IPS-NIHi7 (cell line): ENCODE data around the gene SH2B2.
A peak's percentile ranks its signal among the peaks of the same experiment; 100 is the strongest.
"Not testable (repeated sequence)": the region's sequence is repeated elsewhere in the genome, so short reads cannot be mapped to it uniquely, and the experiment has no call there.

Experiments
- DNase-seq: peaks from one replicate; pipeline ENCODE4 v3.0.0; 2012; ENCODE audit warnings: mixed read lengths; ENCODE audit errors: extremely low spot score

The SH2B2 gene

GRCh38 chr7:102305414-102306268 is 19.0 kb downstream of the SH2B2 start:
- no peak for DNase-seq

DNA sequence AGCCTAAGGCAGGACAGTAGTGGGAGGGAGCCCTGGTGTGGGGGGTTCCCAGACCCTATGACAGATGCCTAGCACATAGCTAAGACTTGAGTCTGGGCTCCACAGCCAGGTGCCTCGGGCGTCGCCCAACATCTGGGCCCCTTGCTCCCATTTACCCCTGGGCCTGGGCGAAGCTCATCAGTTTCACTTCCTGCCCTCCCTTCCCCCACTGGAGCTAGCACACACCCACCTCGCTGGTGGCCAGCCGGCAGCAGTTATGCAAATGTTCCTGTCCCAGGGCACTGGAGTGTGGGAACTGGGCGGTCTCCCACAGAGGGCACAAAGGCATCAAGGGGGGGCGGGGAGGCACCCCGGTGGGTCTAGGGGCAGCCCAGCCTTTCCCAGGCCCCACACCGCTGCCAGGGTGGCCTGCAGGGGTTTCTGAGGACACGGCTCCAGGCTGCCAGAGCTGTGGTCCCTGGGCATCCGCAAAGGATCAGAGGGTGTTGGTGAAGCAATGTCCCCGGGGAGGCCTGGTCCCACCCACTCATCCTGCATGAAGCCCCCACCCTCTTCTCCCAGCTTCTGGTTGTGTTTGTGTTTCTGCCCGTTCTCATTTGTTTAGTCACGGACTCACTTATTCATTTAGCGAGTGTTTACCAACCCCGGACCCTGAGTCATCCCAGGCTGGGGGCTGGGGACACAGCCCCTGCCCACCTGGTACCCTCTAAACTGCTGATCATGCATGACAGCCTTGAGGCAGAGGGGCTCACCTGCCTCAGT is 20.4 kb downstream of the SH2B2 start:
- DNase-seq, result peak; percentile 61

GRCh38 chr7:102310414-102310815 is 23.7 kb downstream of the SH2B2 start:
- no peak for DNase-seq

GRCh38 chr7:102312317-102312716 is 25.6 kb downstream of the SH2B2 start:
- DNase-seq, result no peak

- DNase-seq, result peak; percentile 5
These were observed 27.5 kb downstream of the SH2B2 start for GRCh38 chr7:102313997-102314780.

- DNase-seq, result peak; percentile 56
These were observed 30.8 kb downstream of the SH2B2 start for GRCh38 chr7:102317231-102318059.

DNA sequence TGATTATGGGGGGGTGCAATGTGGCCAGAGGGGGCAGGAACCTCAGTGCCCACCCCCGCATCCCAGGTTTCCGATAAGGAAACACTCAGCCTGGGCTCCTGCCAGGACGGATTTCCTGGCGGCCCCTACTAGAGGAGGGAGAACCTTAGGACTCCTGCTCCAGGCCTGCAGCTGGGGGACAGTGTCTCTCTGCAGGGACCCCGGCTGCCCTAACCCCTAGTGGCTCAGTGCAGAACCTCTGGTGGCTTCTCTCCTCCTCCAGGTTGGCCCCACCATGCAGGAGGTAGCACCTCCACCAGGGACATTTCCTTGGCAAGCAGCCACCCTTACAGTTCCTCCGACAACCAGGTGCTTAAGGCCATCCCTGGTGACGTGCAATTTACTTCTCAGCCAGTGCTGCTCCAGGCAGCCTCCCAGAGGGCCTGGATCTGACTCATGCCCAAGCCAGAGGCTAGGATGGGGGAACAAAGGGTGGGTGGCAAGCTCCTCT is 31.9 kb downstream of the SH2B2 start:
- no peak for DNase-seq

DNA sequence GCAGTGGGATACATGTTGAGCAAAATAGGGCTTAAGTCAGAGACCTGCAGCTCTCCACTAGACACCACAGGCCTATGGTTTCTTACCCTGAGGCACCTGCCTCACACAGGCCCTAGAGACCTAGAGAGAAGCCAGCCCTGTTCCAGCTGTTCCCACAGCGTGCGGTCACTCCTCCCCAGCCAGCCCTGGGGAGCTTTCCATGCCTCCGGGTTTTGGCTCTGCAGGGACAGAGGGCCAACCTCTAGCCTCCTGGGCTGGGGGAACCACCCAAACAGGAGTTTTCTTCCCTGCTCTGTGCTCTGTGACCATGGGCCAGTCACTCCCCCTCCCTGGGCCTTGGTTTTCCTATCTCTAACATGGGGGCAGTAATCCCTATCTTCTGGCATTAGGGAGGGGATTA is 33.0 kb downstream of the SH2B2 start:
- DNase-seq, result no peak

GRCh38 chr7:102320181-102320580 is 33.5 kb downstream of the SH2B2 start:
- DNase-seq, result no peak

- no peak for DNase-seq
These were observed 34.1 kb downstream of the SH2B2 start for GRCh38 chr7:102320601-102321350.

- DNase-seq, result peak; percentile 84
These were observed 34.9 kb downstream of the SH2B2 start for GRCh38 chr7:102321351-102322201.

- no peak for DNase-seq
These were observed 35.6 kb downstream of the SH2B2 start for GRCh38 chr7:102322202-102322715.

- peak; percentile 1 for DNase-seq
These were observed 37.2 kb downstream of the SH2B2 start for GRCh38 chr7:102323914-102324195.

DNA sequence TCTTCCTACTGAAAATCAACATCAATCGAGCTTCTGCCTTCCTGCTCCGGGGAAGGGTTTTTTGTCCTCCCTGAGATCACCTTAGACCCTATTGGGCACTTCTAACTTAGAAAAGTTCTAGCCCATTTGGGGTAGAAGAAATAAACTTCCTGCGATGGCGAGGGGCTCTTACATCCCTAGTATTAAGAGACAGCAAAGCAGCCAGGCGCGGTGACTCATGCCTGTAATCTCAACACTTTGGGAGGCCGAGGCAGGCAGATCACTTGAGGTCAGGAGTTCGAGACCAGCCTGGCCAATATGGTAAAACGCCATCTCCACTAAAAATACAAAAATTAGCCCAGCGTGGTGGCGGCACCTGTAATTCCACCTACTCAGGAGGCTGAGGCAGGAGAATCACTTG is 38.4 kb downstream of the SH2B2 start:
- peak; percentile 3 for DNase-seq

DNA sequence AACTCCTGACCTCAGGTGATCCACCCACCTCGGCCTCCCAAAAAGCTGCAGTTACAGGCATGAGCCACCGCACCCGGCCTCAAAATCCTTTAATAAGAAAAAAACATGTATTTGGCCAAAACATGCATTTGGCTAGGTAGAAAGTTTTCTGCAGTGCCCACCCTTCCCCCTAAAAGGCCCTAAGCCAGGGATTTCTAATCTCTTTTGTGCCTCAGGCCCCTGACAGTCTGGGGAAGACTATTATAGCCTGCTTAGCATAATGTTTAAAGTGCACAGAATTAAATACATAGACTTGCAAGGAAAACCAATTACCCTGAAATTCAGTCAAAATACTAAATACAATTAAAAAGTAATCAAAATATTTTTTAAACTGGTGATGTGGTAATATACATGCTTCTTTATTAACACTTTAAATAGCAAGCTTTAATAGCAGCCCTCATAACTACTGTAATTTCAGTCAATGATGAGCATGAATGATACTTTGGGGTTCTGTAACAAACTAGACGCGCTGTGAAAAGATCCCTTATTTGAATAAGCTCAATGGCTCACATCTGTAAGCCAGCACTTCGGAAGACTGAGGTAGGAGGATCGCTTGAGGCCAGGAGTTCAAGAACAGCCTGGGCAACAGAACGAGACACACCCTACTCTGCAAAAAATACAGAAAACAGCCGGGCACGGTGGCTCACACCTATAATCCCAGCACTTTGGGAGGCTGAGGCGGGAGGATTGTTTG is 39.7 kb downstream of the SH2B2 start:
- DNase-seq, result peak; percentile 2

DNA sequence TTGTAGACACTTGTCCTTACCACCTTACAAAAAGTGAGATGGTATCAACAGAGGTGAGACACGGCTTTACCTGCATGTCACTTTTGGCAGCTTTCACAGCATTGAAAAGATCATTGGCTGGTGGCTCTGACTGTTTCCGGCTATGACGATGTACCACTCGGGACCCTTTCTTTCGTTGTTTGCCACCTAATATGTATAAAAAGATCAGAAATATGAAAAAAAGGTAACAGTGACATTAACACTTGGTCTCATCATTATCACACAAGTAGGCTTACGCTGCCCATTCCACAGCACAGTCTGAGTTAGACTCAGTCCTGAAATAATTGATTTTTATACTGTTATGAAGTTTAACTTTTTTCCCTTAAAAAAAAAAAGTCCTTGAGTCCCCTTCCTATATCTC is 40.5 kb downstream of the SH2B2 start:
- DNase-seq, result not testable (repeated sequence)

- not testable (repeated sequence) for DNase-seq
These were observed 42.2 kb downstream of the SH2B2 start for GRCh38 chr7:102328863-102329262.

DNA sequence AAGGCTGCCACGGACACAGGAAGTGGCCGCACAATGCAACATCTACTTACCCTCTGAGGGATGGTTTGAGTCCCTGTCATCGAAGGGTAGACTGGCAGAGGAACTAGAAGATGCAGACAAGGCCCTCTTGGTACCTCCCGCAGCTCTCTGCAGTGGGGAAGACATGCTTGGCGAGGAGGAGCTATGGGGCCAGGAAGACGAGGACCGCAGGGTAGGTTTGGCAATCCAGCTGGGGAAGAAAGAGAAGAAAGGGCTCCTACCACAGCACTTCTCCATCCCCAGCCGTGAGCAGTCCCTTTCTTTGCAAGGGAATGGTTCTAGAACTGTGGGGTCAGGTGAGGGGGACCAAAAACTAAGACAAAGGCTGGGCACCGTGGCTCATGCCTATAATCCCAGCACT is 42.7 kb downstream of the SH2B2 start:
- not testable (repeated sequence) for DNase-seq
